AG04450 (cell line): Measurements from ENCODE around the gene JAM2. TPM values are rescaled to one million over a fixed set of nuclear protein-coding genes. Genes with fewer than 3 reads are reported as not detected.

ENCODE experiments used
- CTCF ChIA-PET: fragments of 300-600, 350-600 bp; formaldehyde crosslinking; extraction: SDS; loops from one replicate; lab custom pipeline; 2022; ENCODE audit warnings: antibody characterized with exemption, inconsistent platforms; lab: Charles Lee
- POLR2A ChIA-PET: fragments of 350-600 bp; formaldehyde crosslinking; extraction: SDS; loops from one replicate; lab custom pipeline; 2021; ENCODE audit warnings: antibody characterized with exemption, inconsistent platforms; lab: Yijun Ruan, JAX
- DNase-seq: peaks from one replicate; pipeline ENCODE4 v3.0.0-alpha.2; 2011; ENCODE audit warnings: low read depth, low spot score
- H3K27ac ChIP-seq: one replicate; pipeline ENCODE4 v1.5.1; 2012; ENCODE audit warnings: low read depth, low read length, control low read depth
- H3K27me3 ChIP-seq: one replicate; pipeline ENCODE4 v1.6.0; 2012; ENCODE audit warnings: low read length; ENCODE audit not compliant: control insufficient read depth, insufficient read depth
- H3K4me3 ChIP-seq: 2 replicates; pipeline ENCODE4 v1.5.1; 2011; ENCODE audit warnings: mild to moderate bottlenecking, low read depth, low read length, control low read depth
- H3K9me3 ChIP-seq: 2 replicates; pipeline ENCODE4 v1.5.1; 2012; ENCODE audit warnings: low read length; ENCODE audit not compliant: control insufficient read depth, insufficient read depth
- CTCF ChIP-seq: IDR thresholded peaks from 2 replicates; pipeline ENCODE4 v1.5.1; 2011; ENCODE audit warnings: low read depth, low read length, control low read depth, inconsistent platforms
- polyA plus RNA-seq: library from polyadenylated mRNA; depleted of rRNA; stranded (reverse); fragments of >200 nt; gene quantifications from 2 replicates; pipeline ENCODE4 v1.2.3, GENCODE V29; 2011

The JAM2 gene
- polyA plus RNA-seq, 1 experiment, result 7.2 TPM

GRCh38 chr21:25643486-25643885, 4.4 kb downstream of the JAM2 start:
- POLR2A ChIA-PET, result no interaction called here
- no peaks in the 10 kb centered on the region for H3K27me3 ChIP-seq
- TF ChIP-seq CTCF, result no peak
- no peak overlapping the region for H3K4me3 ChIP-seq
- CTCF ChIA-PET, result interaction anchor here (4.0 kb wide), 1 partner anchor 36 kb away, joined by 11 read pairs; no protein-coding TSS in a partner anchor
- DNase-seq, result no peak
- no peak overlapping the region for H3K27ac ChIP-seq
- no peaks in the 10 kb centered on the region for H3K9me3 ChIP-seq

GRCh38 chr21:25646474-25646873, 7.4 kb downstream of the JAM2 start:
- no peak for TF ChIP-seq CTCF
- DNase-seq, result no peak
- CTCF ChIA-PET, result no interaction called here
- Histone ChIP-seq H3K4me3 (no peak overlapping the region), H3K27me3 (no peaks in the 10 kb centered on the region), H3K27ac (no peak overlapping the region), H3K9me3 (no peaks in the 10 kb centered on the region)
- POLR2A ChIA-PET, result no interaction called here

DNA sequence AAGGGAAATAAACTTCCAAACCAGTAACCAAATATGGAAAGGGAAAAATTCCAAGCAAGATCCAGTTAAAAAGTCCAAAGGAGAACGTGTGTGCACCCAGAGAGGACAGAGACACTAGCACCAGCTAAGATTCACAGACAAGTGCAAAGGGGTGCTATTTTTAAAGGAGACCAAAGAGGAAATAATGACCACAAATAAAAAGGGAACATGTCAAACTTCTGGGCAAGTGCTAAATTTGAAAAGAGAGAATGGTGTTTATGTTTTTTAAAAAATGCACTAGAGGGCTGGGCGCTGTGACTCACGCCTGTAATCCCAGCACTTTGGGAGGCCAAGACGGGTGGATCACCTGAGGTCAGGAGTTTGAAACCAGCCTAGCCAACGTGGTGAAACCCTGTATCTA, 8.6 kb downstream of the JAM2 start:
- TF ChIP-seq CTCF, result no peak

DNA sequence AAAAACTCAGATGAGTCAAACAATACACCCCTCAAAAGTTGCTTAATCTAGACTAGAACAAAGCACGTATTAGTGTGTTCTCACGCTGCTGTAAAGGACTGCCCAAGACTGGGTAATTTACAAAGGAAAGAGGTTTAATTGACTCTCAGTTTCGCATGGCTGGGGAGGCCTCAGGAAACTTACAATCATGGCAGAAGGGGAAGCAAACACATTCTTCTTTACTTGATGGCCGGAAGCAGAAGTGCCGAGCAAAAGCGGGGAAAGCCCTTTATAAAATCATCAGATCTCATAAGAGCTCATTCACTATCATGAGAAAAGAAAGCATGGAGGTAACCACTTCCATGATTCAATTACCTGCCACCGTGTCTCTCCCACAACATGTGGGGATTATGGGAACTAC, 10.1 kb downstream of the JAM2 start:
- Histone ChIP-seq H3K27me3 (no peaks in the 10 kb centered on the region), H3K9me3 (no peaks in the 10 kb centered on the region), H3K27ac (no peak overlapping the region), H3K4me3 (no peak overlapping the region)
- DNase-seq, result no peak
- no peak for TF ChIP-seq CTCF
- ChIA-PET POLR2A (no interaction called here), CTCF (no interaction called here)

More for the DNA sequence above, 8.6 kb downstream of the JAM2 start:
- H3K4me3 ChIP-seq, result no peak overlapping the region
- DNase-seq, result no peak
- ChIA-PET CTCF (no interaction called here), POLR2A (no interaction called here)
- no peaks in the 10 kb centered on the region for H3K27me3 ChIP-seq
- no peak overlapping the region for H3K27ac ChIP-seq
- no peaks in the 10 kb centered on the region for H3K9me3 ChIP-seq

GRCh38 chr21:25656412-25656811, 17.4 kb downstream of the JAM2 start:
- H3K27me3 ChIP-seq, result no peaks in the 10 kb centered on the region
- ChIA-PET CTCF (interaction anchor here (1.2 kb wide), 1 partner anchor 48 kb away, joined by 5 read pairs; no protein-coding TSS in a partner anchor), POLR2A (no interaction called here)
- H3K9me3 ChIP-seq, result no peaks in the 10 kb centered on the region
- no peak for DNase-seq
- H3K27ac ChIP-seq, result no peak overlapping the region
- no peak overlapping the region for H3K4me3 ChIP-seq
- no peak for TF ChIP-seq CTCF
